SK-N-SH treated with all-trans-retinoic acid at 6 μM for 48 hours (cell line): ENCODE results near the gene ZSCAN31.

Experiments used
- ATAC-seq: fragments of 200-7000 bp; cut with Tn5 transposase; 3 replicates; pipeline ENCODE4 v1.9.1; 2020; ENCODE audit warnings: mild to moderate bottlenecking, moderate library complexity
- ARNTL ChIP-seq: fragments of 450-650 bp; formaldehyde crosslinking; IDR thresholded peaks from 2 replicates; pipeline ENCODE4 v1.5.0; 2020; ENCODE audit warnings: low read depth, mild to moderate bottlenecking, moderate library complexity, borderline replicate concordance
- BACH2 ChIP-seq: fragments of 250-450 bp; sonication (Bioruptor Pico); IDR thresholded peaks from 2 replicates; pipeline ENCODE4 v1.9.0; 2021; ENCODE audit warnings: mild to moderate bottlenecking, borderline replicate concordance
- CREB5 ChIP-seq: fragments of 250-450 bp; sonication (Bioruptor Pico); IDR thresholded peaks from 2 replicates; pipeline ENCODE4 v1.5.1; 2020; ENCODE audit warnings: low read depth, mild to moderate bottlenecking, moderate library complexity
- CSRNP3 ChIP-seq: fragments of 250-450 bp; sonication (Bioruptor Pico); IDR thresholded peaks from 2 replicates; pipeline ENCODE4 v1.5.1; 2021; ENCODE audit warnings: mild to moderate bottlenecking, moderate library complexity
- ESRRG ChIP-seq: fragments of 250-450 bp; sonication (Bioruptor Pico); IDR thresholded peaks from 2 replicates; pipeline ENCODE4 v1.6.1; 2021; ENCODE audit warnings: mild to moderate bottlenecking
- GLIS3 ChIP-seq: fragments of 250-450 bp; sonication (Bioruptor Pico); IDR thresholded peaks from 2 replicates; pipeline ENCODE4 v1.5.0; 2020; ENCODE audit warnings: mild to moderate bottlenecking, moderate library complexity
- PPARA ChIP-seq: fragments of 250-450 bp; sonication (Bioruptor Pico); IDR thresholded peaks from 2 replicates; pipeline ENCODE4 v1.5.0; 2020; ENCODE audit warnings: mild to moderate bottlenecking, borderline replicate concordance
- RARB ChIP-seq: fragments of 250-450 bp; sonication (Bioruptor Pico); IDR thresholded peaks from 2 replicates; pipeline ENCODE4 v1.8.0; 2021; ENCODE audit warnings: mild to moderate bottlenecking, moderate library complexity
- SNAI2 ChIP-seq: fragments of 250-450 bp; sonication (Bioruptor Pico); IDR thresholded peaks from 2 replicates; pipeline ENCODE4 v1.5.0; 2020; ENCODE audit warnings: mild to moderate bottlenecking, moderate library complexity
- TCF4 ChIP-seq: fragments of 250-450 bp; sonication (Bioruptor Pico); IDR thresholded peaks from 2 replicates; pipeline ENCODE4 v1.8.0; 2021; ENCODE audit warnings: mild to moderate bottlenecking, moderate library complexity, borderline replicate concordance
- TOX ChIP-seq: fragments of 250-450 bp; sonication (Bioruptor Pico); IDR thresholded peaks from 2 replicates; pipeline ENCODE4 v1.8.0; 2021; ENCODE audit warnings: mild to moderate bottlenecking, moderate library complexity, borderline replicate concordance
- ZC3H10 ChIP-seq: fragments of 250-450 bp; sonication (Bioruptor Pico); IDR thresholded peaks from 2 replicates; pipeline ENCODE4 v1.5.1; 2021; ENCODE audit warnings: mild to moderate bottlenecking, moderate library complexity
- ZFP30 ChIP-seq: fragments of 450-650 bp; formaldehyde crosslinking; IDR thresholded peaks from 2 replicates; pipeline ENCODE4 v1.5.0; 2022; ENCODE audit warnings: mild to moderate bottlenecking, moderate library complexity
- ZNF565 ChIP-seq: fragments of 450-650 bp; formaldehyde crosslinking; conservative IDR thresholded peaks from 2 replicates; pipeline ENCODE4 v1.5.0; 2020; ENCODE audit warnings: low read depth, mild to moderate bottlenecking, moderate library complexity
- ZNF70 ChIP-seq: fragments of 450-650 bp; formaldehyde crosslinking; IDR thresholded peaks from 2 replicates; pipeline ENCODE4 v1.5.0; 2020; ENCODE audit warnings: mild to moderate bottlenecking, moderate library complexity
- ZNF8 ChIP-seq: fragments of 450-650 bp; formaldehyde crosslinking; IDR thresholded peaks from 2 replicates; pipeline ENCODE4 v1.5.0; 2020; ENCODE audit warnings: mild to moderate bottlenecking, moderate library complexity
- TF ChIP-seq, protein P1 (sequence below): fragments of 250-450 bp; sonication (Bioruptor Pico); IDR thresholded peaks from 2 replicates; pipeline ENCODE4 v1.8.0; 2021; ENCODE audit warnings: low read depth, mild to moderate bottlenecking, moderate library complexity, borderline replicate concordance
- TF ChIP-seq, protein P2 (sequence below): fragments of 250-450 bp; sonication (Bioruptor Pico); IDR thresholded peaks from 2 replicates; pipeline ENCODE4 v1.5.0; 2020; ENCODE audit warnings: mild to moderate bottlenecking, moderate library complexity
- TF ChIP-seq, protein P3 (sequence below): fragments of 250-450 bp; sonication (Bioruptor Pico); IDR thresholded peaks from 2 replicates; pipeline ENCODE4 v1.8.0; 2020; ENCODE audit warnings: mild to moderate bottlenecking, moderate library complexity, borderline replicate concordance

Gene ZSCAN31

DNA sequence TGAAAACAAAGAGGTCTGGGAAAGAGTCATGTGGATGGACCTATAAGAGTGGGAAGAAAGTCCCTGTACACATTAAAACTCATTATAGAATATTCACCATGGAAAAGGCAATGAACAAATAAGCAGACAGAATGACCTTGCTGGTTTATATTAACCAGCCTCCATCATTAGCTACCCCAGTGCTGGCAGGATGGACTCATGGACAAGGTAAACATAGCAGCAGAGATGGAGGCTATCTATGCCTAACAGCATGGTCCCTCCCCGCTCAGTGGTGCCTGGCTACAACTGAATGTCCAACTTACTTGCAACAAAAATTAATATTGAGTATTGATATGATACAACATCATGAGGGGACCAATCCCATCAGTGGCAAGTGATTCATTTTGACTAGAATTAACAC, 9.3 kb upstream of the ZSCAN31 start:
- TF ChIP-seq SNAI2 (CRISPR knock-in tag) (no peak), ESRRG (CRISPR knock-in tag) (no peak), CSRNP3 (CRISPR knock-in tag) (no peak), ZNF8 (no peak), GLIS3 (no peak), CREB5 (CRISPR knock-in tag) (no peak), TCF4 (CRISPR knock-in tag) (no peak), PPARA (CRISPR knock-in tag) (no peak), ZC3H10 (CRISPR knock-in tag) (no peak), ZFP30 (CRISPR knock-in tag) (no peak), ZNF70 (CRISPR knock-in tag) (no peak), TOX (CRISPR knock-in tag) (no peak), BACH2 (CRISPR knock-in tag) (no peak), RARB (CRISPR knock-in tag) (no peak)
- TF ChIP-seq, protein P1, sequence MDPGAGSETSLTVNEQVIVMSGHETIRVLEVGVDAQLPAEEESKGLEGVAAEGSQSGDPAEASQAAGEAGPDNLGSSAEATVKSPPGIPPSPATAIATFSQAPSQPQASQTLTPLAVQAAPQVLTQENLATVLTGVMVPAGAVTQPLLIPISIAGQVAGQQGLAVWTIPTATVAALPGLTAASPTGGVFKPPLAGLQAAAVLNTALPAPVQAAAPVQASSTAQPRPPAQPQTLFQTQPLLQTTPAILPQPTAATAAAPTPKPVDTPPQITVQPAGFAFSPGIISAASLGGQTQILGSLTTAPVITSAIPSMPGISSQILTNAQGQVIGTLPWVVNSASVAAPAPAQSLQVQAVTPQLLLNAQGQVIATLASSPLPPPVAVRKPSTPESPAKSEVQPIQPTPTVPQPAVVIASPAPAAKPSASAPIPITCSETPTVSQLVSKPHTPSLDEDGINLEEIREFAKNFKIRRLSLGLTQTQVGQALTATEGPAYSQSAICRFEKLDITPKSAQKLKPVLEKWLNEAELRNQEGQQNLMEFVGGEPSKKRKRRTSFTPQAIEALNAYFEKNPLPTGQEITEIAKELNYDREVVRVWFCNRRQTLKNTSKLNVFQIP (CRISPR knock-in tag): no peak
- TF ChIP-seq, protein P2, sequence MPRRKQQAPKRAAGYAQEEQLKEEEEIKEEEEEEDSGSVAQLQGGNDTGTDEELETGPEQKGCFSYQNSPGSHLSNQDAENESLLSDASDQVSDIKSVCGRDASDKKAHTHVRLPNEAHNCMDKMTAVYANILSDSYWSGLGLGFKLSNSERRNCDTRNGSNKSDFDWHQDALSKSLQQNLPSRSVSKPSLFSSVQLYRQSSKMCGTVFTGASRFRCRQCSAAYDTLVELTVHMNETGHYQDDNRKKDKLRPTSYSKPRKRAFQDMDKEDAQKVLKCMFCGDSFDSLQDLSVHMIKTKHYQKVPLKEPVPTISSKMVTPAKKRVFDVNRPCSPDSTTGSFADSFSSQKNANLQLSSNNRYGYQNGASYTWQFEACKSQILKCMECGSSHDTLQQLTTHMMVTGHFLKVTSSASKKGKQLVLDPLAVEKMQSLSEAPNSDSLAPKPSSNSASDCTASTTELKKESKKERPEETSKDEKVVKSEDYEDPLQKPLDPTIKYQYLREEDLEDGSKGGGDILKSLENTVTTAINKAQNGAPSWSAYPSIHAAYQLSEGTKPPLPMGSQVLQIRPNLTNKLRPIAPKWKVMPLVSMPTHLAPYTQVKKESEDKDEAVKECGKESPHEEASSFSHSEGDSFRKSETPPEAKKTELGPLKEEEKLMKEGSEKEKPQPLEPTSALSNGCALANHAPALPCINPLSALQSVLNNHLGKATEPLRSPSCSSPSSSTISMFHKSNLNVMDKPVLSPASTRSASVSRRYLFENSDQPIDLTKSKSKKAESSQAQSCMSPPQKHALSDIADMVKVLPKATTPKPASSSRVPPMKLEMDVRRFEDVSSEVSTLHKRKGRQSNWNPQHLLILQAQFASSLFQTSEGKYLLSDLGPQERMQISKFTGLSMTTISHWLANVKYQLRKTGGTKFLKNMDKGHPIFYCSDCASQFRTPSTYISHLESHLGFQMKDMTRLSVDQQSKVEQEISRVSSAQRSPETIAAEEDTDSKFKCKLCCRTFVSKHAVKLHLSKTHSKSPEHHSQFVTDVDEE: no peak
- TF ChIP-seq, protein P3, sequence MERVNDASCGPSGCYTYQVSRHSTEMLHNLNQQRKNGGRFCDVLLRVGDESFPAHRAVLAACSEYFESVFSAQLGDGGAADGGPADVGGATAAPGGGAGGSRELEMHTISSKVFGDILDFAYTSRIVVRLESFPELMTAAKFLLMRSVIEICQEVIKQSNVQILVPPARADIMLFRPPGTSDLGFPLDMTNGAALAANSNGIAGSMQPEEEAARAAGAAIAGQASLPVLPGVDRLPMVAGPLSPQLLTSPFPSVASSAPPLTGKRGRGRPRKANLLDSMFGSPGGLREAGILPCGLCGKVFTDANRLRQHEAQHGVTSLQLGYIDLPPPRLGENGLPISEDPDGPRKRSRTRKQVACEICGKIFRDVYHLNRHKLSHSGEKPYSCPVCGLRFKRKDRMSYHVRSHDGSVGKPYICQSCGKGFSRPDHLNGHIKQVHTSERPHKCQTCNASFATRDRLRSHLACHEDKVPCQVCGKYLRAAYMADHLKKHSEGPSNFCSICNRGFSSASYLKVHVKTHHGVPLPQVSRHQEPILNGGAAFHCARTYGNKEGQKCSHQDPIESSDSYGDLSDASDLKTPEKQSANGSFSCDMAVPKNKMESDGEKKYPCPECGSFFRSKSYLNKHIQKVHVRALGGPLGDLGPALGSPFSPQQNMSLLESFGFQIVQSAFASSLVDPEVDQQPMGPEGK (CRISPR knock-in tag): no peak

DNA sequence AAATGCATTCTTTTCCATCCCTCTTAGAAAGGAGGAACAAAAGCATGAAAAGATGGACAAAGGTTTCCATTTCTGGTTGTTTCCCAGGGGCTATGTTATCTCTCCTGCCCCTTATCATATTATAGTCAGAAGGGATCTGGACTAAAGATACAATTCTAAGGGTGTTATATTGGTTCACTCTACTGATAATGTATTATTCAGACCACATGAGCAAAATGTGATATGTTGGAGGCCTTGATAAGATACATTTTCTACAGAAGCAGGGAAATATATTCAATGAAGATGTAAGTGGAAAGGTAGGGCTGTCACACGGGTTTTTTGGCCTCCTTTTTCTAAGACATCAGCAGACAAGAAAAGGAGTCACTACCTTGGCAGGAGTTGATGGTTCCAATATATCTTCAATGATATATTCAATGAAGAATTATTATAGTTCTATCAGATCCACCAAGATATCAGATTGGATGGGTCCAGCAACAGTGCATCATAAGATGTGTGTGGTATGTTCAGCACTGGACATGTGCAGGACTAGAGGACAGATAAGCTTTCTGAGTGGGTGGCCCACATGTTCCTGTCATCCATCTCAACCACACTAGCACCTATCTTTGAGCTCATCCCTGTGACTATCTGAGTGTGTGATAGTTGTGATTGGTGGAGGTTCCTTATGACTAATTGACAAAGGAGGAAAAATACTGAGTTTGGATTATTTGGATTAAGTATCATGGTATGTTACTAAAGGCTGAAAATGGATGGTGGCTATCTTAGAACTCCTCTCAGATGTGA, 8.1 kb upstream of the ZSCAN31 start:
- ATAC-seq: no peak
- TF ChIP-seq RARB (CRISPR knock-in tag) (no peak), ZC3H10 (CRISPR knock-in tag) (no peak), TCF4 (CRISPR knock-in tag) (no peak), TOX (CRISPR knock-in tag) (no peak), CREB5 (CRISPR knock-in tag) (no peak), BACH2 (CRISPR knock-in tag) (no peak), ARNTL (CRISPR knock-in tag) (no peak), ZNF565 (CRISPR knock-in tag) (no peak), GLIS3 (no peak), SNAI2 (CRISPR knock-in tag) (no peak), ZFP30 (CRISPR knock-in tag) (no peak)
- TF ChIP-seq, protein P1 (CRISPR knock-in tag): no peak
- TF ChIP-seq, protein P2: no peak
- TF ChIP-seq, protein P3 (CRISPR knock-in tag): no peak

More for the DNA sequence above, 9.3 kb upstream of the ZSCAN31 start:
- ATAC-seq: no peak
